HFFc6 (cell line): Measurements from ENCODE around the gene LRP1-AS. TPM values are rescaled to one million over a fixed set of nuclear protein-coding genes. Genes with fewer than 3 reads are reported as not detected.

Experiments
- DNase-seq: peaks from one replicate; pipeline ENCODE4 v3.0.0-alpha.2; 2018
- H3K27ac Mint-ChIP-seq: 2 replicates; pipeline ENCODE4 v1.8.0; 2020; ENCODE audit warnings: mild to moderate bottlenecking, mixed read lengths
- H3K27me3 Mint-ChIP-seq: 2 replicates; pipeline ENCODE4 v1.8.0; 2021; ENCODE audit warnings: mild to moderate bottlenecking, moderate library complexity, mixed read lengths; ENCODE audit not compliant: insufficient read depth
- H3K36me3 Mint-ChIP-seq: 2 replicates; pipeline ENCODE4 v1.8.0; 2021; ENCODE audit warnings: low read depth, mixed read lengths
- H3K4me1 Mint-ChIP-seq: 2 replicates; pipeline ENCODE4 v1.8.0; 2020; ENCODE audit warnings: low read depth, mixed read lengths
- H3K4me3 Mint-ChIP-seq: 2 replicates; pipeline ENCODE4 v1.8.0; 2020; ENCODE audit warnings: mild to moderate bottlenecking, moderate library complexity, mixed read lengths
- H3K9me3 Mint-ChIP-seq: 2 replicates; pipeline ENCODE4 v1.8.0; 2020; ENCODE audit warnings: mild to moderate bottlenecking, mixed read lengths
- total RNA-seq, 6 experiments: library from RNA; stranded (reverse); fragmentation: NEBNext Ultra II Directional; extraction: Animal tissue kit (Norgen Biotek cat#: 25700); gene quantifications; 2 replicates in 1 of 6; 3 replicates in 5 of 6; pipeline ENCODE4 v1.2.3, GENCODE V29; 2021
- TF ChIP-seq, protein P1 (sequence below): fragments of 200-600 bp; sonication (generic); IDR thresholded peaks from 2 replicates; pipeline ENCODE4 v1.5.0; 2021; ENCODE audit warnings: antibody characterized with exemption, mild to moderate bottlenecking

Gene LRP1-AS
- total RNA-seq, 6 experiments from 2014 or later: not detected

DNA sequence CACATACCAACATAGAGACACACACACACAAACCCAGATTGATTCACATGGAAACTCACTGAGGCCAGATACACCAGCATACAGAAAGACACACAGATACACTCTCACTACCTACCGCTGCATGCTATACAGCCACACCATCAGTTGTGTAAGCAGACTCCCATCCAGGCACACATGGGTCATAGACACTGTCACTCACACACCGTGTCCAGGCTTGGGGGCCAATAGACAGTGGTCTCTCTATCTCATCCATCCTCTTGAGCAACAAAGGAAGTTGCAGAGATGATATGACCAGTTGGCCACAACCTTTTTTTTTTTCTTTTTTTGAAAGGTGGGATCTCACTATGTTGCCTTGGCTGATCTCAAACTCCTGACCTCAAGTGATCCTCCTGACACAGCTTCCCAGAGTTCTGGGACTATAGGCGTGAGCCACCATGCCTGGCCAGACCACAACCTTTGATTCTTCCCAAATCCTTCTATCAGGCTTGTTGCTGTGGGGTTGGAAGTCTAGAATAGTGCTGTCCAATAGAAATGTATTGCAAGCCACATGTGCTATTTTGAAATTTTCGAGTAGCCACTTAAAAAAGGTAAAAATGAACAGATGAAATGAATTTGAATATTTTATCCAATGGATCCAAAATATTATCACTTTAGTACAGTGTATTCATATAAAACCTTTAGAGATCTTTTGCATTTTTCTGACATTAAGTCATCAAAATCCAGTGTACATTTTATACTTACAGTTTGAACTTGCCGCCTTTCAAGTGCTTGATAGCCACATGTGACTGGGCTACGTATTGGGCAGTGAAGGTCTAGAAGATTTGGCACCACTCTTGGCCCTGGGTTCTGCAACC lies 7.4 kb downstream of the LRP1-AS start:
- TF ChIP-seq, protein P1, sequence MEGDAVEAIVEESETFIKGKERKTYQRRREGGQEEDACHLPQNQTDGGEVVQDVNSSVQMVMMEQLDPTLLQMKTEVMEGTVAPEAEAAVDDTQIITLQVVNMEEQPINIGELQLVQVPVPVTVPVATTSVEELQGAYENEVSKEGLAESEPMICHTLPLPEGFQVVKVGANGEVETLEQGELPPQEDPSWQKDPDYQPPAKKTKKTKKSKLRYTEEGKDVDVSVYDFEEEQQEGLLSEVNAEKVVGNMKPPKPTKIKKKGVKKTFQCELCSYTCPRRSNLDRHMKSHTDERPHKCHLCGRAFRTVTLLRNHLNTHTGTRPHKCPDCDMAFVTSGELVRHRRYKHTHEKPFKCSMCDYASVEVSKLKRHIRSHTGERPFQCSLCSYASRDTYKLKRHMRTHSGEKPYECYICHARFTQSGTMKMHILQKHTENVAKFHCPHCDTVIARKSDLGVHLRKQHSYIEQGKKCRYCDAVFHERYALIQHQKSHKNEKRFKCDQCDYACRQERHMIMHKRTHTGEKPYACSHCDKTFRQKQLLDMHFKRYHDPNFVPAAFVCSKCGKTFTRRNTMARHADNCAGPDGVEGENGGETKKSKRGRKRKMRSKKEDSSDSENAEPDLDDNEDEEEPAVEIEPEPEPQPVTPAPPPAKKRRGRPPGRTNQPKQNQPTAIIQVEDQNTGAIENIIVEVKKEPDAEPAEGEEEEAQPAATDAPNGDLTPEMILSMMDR: no peak
- H3K4me3 Mint-ChIP-seq: peak overlapping the region; percentile 11; the same call in 1 of the 2 replicates
- H3K36me3 Mint-ChIP-seq: peaks cover 40% of the 10 kb centered on the region
- peak overlapping the region; percentile 78 for H3K27ac Mint-ChIP-seq
- peaks cover 2% of the 10 kb centered on the region; the same call in 1 of the 2 replicates for H3K27me3 Mint-ChIP-seq
- H3K9me3 Mint-ChIP-seq: no peaks in the 10 kb centered on the region
- peaks cover 80% of the 10 kb centered on the region for H3K4me1 Mint-ChIP-seq
- peak; percentile 61 for DNase-seq

DNA sequence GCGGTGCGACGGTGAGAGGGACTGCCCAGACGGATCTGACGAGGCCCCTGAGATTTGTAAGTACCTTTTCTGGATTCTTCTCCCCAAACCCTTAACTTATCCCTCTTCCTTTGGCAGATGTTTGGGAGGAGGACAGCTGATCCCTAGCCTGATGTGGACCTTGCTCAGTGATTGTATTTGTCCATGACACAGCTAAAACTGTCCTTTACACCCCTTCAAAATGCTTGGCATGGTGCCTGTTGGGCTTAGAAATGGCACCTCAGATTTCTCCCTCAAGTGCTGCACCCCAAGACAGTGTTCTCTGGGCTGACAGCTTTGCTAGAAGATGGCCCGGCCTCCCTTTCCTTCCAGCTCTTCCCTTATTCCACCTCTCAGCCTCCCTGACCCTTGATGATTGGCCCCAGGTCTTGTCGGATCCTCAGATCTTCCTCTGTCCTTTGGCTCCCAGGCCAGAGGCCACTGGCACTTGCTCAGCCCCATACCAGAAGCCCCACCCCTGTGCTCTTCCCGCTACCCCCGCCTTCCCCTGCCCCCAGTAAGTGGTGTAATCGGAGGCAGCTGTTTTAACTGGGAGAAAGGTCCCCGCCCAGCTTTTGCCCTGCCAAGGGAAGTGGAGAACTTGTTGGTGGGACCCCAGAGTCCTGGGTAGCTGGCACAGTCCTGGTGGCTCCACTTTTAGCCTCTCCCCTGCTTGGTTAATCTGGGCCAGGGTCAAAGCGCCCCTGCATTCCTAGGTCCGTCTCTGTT lies 8.7 kb downstream of the LRP1-AS start:
- Mint-ChIP-seq H3K4me1 (peaks cover 87% of the 10 kb centered on the region), H3K27ac (peak overlapping the region; percentile 78), H3K27me3 (peaks cover 7% of the 10 kb centered on the region), H3K9me3 (no peaks in the 10 kb centered on the region), H3K36me3 (peaks cover 30% of the 10 kb centered on the region), H3K4me3 (peak overlapping the region; percentile 16; the same call in 1 of the 2 replicates)
- TF ChIP-seq, protein P1: no peak
- DNase-seq: no peak

DNA sequence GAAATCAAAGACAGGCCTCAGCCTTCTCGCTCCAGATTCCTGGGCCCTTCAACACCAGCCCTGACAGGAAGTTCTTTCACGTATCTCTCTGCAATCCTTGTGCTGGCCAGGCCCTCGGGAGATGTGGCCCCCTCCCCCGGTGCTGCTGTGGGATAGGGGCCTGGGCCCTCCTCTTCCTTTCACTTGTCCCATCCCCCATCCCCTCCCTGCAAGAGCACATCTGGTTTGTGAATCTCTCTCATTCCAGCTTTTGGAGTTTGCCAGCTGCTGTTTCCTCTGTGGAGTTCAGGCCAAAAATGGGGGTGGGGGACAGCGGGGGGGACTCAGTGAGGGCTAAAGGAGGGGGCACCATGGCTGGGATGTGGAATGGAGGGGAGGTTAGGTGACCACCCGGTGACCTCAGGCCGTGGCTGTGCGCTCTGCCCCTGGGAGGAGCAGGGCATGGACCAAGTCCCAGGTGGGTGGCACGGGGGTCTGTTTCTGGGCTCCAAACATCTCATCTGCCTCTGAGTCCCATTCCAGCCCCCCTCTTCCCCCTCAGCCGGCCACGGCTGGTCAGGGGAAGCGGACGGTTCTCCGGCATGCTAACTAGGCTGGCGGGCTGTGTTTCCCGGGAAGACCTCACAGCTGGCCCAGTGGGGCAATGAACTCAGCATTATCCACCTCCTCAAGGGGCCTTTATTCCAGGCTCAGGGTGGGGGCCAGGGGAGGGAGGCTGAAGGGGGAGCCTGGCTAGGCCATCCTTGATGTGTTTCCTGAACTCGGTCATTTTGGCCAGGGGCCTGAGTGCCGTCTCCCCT lies 11.7 kb downstream of the LRP1-AS start:
- Mint-ChIP-seq H3K36me3 (peaks cover 26% of the 10 kb centered on the region), H3K4me3 (peak overlapping the region; percentile 96), H3K4me1 (peaks cover 98% of the 10 kb centered on the region), H3K9me3 (no peaks in the 10 kb centered on the region), H3K27ac (peak overlapping the region; percentile 84), H3K27me3 (peaks cover 7% of the 10 kb centered on the region)
- TF ChIP-seq, protein P1: no peak
- no peak for DNase-seq

DNA sequence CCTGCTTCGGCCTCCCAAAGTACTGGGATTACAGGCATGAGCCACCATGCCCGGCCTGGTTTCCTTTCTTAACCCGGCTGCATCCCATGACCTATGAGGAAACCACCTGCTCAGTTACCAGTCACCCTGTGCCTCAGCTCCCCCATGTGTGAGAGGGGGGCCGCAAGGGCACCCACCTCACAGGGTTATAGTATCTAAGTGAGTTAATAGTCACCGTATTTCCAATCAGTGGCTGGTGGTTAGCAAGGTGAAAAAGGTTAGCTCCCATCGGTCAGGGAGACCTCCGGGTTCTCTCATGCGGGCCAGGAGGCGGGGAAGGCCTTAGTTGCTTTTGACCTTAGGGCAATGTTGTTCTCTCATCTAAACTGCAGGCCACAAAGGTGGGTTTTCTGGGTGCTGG lies 12.5 kb downstream of the LRP1-AS start:
- TF ChIP-seq, protein P1: no peak
- Mint-ChIP-seq H3K36me3 (peaks cover 28% of the 10 kb centered on the region), H3K27me3 (peaks cover 7% of the 10 kb centered on the region), H3K27ac (peak overlapping the region; percentile 84), H3K4me3 (peak overlapping the region; percentile 96), H3K4me1 (peaks cover 98% of the 10 kb centered on the region), H3K9me3 (no peaks in the 10 kb centered on the region)
- DNase-seq: no peak

DNA sequence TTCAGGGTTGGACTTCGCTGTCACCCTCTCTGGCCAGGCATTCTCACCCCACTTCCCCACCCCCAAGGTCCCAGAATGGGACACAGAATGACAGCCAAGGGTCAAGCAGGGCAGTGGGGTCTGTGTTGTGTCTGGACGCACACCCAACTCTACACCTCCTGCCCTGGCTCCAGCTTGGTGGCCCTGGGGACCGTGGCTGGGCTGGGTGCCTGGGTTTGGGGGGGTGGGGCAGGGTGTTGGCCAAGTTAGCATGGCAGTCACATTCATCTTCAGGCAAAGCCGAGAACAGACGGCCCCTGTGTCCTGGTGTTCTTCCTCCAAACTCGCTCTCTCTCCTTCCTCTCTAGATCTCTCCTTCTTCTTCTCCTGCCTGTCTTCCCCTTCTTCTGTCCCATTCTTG lies 13.5 kb downstream of the LRP1-AS start:
- no peak for DNase-seq
- Mint-ChIP-seq H3K9me3 (no peaks in the 10 kb centered on the region), H3K27ac (peak overlapping the region; percentile 84), H3K27me3 (peaks cover 9% of the 10 kb centered on the region), H3K4me1 (peaks cover 90% of the 10 kb centered on the region), H3K36me3 (peaks cover 24% of the 10 kb centered on the region), H3K4me3 (peak overlapping the region; percentile 96)
- TF ChIP-seq, protein P1: no peak
